Astrocyte of the hippocampus (primary cell): ENCODE data around the gene ABL1.

ENCODE experiments used
- DNase-seq: peaks from one replicate; pipeline ENCODE4 v3.0.0; 2011; ENCODE audit warnings: low read depth, low spot score

The ABL1 gene

DNA sequence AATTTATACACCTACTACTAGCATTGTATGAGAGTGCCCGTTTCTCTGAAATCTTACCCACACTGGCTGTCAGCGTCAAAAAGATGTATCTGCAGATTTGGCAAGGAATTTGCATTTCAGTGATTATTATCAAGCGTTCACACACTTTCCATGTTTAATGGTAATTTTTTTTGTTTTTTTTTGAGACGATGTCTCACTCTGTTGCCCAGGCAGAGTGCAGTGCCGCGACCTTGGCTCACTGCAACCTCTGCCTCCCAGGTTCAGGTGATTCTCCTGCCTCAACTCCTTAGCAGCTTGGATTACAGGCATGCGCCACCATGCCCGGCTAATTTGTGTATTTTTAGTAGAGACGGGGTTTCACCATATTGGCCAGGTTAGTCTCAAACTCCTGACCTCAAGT is 14.3 kb downstream of the ABL1 start:
- DNase-seq = no peak

- DNase-seq = no peak
Measured at GRCh38 chr9:130852801-130853200, 17.7 kb downstream of the ABL1 start.

GRCh38 chr9:130854092-130854491 is 19.0 kb downstream of the ABL1 start:
- no peak for DNase-seq

GRCh38 chr9:130854835-130855234 is 19.8 kb downstream of the ABL1 start:
- no peak for DNase-seq

GRCh38 chr9:130856474-130856873 is 21.4 kb downstream of the ABL1 start:
- DNase-seq = no peak

GRCh38 chr9:130857864-130858738 is 23.0 kb downstream of the ABL1 start:
- DNase-seq = peak; percentile 95

GRCh38 chr9:130858739-130859705 is 24.0 kb downstream of the ABL1 start:
- peak; percentile 29 for DNase-seq

GRCh38 chr9:130860458-130861316 is 25.6 kb downstream of the ABL1 start:
- DNase-seq = peak; percentile 98

DNA sequence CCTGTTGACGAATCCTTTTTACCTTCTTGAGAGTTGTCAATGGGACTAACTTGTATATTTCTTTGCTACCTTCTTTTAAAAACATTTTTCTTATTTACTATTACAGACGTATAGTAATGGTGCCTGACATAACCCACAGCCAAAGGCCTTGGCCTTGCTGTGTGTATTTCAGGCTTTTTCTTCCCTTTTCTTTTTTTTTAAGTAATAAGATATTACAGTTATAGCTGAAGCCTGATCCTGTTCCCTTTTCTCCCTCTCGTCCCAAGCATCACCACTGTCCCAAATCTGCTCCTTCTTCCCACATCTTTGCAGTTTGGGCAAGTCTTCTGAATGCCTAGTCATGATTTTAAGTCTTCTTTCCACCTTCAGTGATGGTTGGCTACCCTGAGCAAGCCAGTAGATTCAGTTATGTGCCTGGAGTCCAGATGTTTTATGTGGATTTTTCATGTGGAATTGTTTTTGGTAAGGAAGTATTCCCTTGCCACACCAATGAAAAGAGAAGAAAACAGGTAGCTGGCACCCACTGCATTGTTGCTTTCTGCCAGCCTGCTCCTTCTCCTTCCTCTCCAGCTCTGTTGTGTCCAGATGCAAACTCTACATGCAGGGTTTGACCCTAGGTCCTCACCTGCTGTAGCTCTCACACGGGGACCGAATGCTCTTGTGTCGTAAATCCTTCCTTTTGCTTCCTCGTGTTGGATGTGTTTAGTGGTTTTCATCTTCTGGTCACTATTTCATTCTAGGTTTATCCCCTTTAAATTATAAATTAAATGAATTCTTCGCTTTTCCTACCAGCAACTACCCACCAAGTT is 26.5 kb downstream of the ABL1 start:
- no peak for DNase-seq

GRCh38 chr9:130862217-130862616 is 27.2 kb downstream of the ABL1 start:
- no peak for DNase-seq

DNA sequence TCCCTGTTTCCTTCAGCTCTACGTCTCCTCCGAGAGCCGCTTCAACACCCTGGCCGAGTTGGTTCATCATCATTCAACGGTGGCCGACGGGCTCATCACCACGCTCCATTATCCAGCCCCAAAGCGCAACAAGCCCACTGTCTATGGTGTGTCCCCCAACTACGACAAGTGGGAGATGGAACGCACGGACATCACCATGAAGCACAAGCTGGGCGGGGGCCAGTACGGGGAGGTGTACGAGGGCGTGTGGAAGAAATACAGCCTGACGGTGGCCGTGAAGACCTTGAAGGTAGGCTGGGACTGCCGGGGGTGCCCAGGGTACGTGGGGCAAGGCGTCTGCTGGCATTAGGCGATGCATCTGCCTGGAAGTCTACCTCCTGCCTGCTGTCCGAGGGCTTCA is 27.7 kb downstream of the ABL1 start:
- no peak for DNase-seq

GRCh38 chr9:130864541-130864940 is 29.5 kb downstream of the ABL1 start:
- DNase-seq = no peak

DNA sequence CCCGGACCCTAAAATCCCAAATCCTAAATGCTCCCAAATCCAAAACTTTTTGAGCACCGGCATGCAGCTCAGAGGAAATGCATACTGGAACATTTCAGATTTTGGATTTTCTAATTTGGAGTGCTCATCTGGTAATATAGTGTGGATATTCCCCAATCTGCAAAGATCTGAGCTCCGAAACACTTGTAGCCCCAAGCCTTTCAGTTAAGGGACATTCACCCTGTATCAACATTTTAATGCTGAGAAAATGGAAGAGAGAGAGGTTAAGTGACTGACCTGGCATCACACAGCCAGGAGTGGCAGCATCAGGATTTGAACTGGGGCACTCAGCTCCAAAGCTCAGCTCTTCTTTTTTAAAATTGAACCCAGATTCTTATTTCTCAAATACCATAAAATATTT is 30.9 kb downstream of the ABL1 start:
- no peak for DNase-seq

DNA sequence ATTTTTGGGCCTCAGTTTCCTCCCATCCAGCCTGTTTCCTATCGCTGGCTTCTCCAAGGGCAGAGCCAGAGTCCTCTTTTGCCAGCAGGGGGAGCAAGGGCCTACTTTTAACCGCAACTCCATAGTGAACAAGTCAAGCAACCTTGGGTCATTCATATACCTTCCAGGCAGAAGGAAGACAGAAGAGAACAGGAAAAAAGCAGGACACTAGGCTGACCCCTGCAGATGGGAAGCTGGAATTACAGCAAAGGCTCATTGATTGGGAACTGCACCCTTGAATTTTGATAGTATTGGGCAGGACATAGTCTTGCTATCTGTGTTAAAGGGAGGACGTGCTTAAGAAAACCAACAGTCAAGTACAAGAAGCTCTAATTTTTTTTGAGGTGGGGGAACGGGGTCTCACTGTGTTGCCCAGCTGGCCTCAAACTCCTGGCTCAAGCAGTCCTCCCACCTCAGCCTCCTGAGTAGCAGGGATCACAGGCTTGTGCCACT is 31.5 kb downstream of the ABL1 start:
- DNase-seq = peak; percentile 90

DNA sequence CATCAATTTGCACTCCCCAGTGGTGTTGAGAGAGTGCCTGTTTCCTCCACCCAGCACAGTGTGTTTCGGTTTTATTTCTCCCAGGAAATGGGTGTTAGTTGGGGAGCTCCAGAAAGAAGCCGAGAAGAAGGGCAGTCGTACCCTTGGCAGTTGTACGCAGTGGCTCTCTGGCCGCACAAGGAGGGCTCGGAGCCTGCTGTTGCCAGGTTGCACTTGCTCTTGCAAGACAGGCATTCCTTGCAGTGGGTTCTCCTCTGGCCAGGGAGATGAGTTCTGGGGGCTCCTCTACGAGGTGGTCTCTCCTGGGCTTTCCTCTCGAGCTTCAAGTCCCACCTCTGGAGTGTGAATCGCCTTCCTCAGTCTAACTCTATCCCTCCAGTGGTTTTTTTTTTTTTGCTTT is 32.5 kb downstream of the ABL1 start:
- no peak for DNase-seq

GRCh38 chr9:130868230-130868629 is 33.2 kb downstream of the ABL1 start:
- DNase-seq = no peak

DNA sequence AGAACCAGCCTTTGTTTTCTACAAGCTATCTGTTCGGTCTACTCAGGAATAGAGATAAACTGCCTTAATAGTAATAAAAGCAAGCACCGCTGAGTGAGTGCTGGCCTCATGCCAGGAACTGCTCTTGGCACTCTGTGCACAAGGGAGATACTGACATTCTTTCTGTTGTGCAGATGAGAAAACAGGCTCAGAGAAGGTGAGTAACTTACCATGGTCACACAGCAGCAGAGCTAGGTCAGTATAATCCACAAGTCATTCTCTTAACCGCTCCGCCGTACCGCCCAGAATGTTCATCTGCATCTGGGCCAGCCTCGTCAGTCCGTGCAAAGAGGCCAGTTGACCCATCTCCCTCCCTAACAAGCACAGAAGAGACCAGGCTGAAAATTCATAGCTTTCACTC is 34.2 kb downstream of the ABL1 start:
- peak; percentile 64 for DNase-seq

- DNase-seq = peak; percentile 74
Measured at GRCh38 chr9:130870491-130871381, 35.7 kb downstream of the ABL1 start.

GRCh38 chr9:130871395-130872062 is 36.5 kb downstream of the ABL1 start:
- no peak for DNase-seq
